IPS-18c (cell line): Measurements from ENCODE around the gene OSER1.

Experiments used
- H3K4me3 ChIP-seq: 2 replicates; pipeline ENCODE4 v1.7.0; 2013; ENCODE audit warnings: low read depth, mild to moderate bottlenecking, low read length, moderate library complexity; ENCODE audit not compliant: insufficient read depth
- H3K9me3 ChIP-seq: one replicate; pipeline ENCODE4 v1.6.1; 2013; ENCODE audit warnings: mild to moderate bottlenecking, low read length, moderate library complexity; ENCODE audit not compliant: control insufficient read depth, insufficient read depth

OSER1 gene

GRCh38 chr20:44187772-44188709 lies 22.5 kb downstream of the OSER1 start:
- 0 out of 2 replicates have a peak overlapping the region, but pooled peaks have one; percentile 1 for H3K4me3 ChIP-seq
- H3K9me3 ChIP-seq, result no peaks in the 10 kb centered on the region

DNA sequence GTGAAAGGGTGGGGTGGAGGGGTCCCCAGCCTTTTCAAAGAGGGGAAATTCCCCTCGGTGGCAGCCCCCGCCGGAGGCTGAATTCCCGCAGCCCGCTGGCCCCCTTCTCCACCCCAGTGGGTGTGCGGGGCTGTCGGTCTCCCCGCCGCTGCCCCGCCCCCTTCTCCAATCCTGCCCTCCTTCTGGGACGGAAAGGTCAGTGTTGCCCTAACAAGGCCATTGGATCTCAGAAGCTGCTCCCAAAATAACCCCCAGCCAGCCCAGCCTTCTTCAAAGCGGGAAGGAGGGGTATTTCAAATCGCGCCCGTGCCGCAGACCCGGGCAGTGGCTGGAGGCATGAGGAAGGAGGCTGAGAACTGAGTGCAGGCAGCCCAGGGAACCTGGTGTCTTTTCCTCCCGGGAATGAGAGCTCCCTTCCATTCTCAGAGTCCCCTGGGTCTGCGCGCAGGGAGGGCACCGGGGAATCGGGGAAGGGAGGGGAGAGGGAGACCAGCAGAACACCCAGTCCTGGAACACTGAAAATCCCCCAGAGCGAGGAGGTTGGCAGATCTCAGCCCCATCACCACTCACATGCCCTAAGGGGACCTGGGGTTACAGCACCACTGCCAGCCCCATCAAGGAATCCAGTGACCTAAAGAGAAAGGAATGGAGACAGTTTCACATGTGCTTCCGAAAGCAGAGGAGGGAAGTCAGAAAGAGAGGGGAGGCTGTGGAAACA lies 23.4 kb downstream of the OSER1 start, which contains the start of gene JPH2:
Gene JPH2, minus strand, starts transcription at position 135 of the 718 bp plus-strand sequence. CDS start 483 bp downstream, outside the sequence.
- Histone ChIP-seq H3K4me3 (peak within 1 kb of the TSS; percentile 49), H3K9me3 (no peaks in the 10 kb centered on the region)

- Histone ChIP-seq H3K9me3 (no peaks in the 10 kb centered on the region), H3K4me3 (peak overlapping the region; percentile 49)
These were observed 23.9 kb downstream of the OSER1 start for GRCh38 chr20:44186674-44187053.

GRCh38 chr20:44186201-44186600 lies 24.4 kb downstream of the OSER1 start:
- H3K9me3 ChIP-seq, result no peaks in the 10 kb centered on the region
- H3K4me3 ChIP-seq, result no peak overlapping the region

- Histone ChIP-seq H3K9me3 (no peaks in the 10 kb centered on the region), H3K4me3 (no peak overlapping the region)
These were observed 25.0 kb downstream of the OSER1 start for GRCh38 chr20:44185574-44185973.

DNA sequence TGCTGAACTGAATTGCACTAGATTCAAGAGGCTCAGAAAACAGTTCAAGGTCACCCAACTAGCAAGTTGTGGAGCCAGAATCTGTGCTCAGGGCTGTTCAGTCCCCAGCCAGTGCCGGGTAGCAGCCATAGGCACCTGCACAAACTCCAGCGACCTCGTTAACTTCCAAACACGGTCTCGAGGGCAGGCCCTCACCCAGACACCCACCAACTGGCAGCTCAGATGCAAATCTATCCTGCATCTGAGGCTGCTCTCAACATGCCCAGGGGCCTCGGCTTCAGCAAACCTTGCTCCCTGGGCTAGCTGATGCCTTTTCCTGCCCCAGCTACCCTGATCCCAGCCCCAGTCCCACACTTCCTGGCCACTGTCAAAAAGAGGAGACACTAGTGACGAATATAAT lies 27.3 kb downstream of the OSER1 start:
- Histone ChIP-seq H3K4me3 (no peak overlapping the region), H3K9me3 (no peaks in the 10 kb centered on the region)

DNA sequence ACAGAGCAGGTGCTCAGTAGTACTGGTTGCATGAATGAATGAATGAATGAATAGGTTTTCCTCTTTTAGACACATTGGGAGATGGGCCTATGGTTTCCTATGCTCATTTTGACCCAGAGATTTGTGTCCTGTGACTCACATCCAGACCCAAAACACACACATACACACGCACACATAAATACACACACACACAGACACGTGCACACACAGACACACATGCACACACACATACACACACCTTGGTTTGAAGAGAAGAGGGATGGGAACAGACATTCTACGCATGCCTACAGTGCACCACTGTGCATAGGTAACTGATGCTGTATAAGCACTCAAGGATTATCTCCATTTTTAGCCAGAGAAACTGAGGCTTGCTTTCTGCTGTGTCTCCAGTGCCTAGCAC lies 27.7 kb downstream of the OSER1 start:
- H3K4me3 ChIP-seq, result no peak overlapping the region
- H3K9me3 ChIP-seq, result no peaks in the 10 kb centered on the region

- H3K4me3 ChIP-seq, result no peak overlapping the region
- no peaks in the 10 kb centered on the region for H3K9me3 ChIP-seq
These were observed 28.3 kb downstream of the OSER1 start for GRCh38 chr20:44182135-44182765.

- H3K4me3 ChIP-seq, result no peak overlapping the region
These were observed 29.0 kb downstream of the OSER1 start for GRCh38 chr20:44181611-44182010.

GRCh38 chr20:44180814-44181213 lies 29.8 kb downstream of the OSER1 start:
- H3K9me3 ChIP-seq, result no peaks in the 10 kb centered on the region
- no peak overlapping the region for H3K4me3 ChIP-seq

More at GRCh38 chr20:44181611-44182010, 29.0 kb downstream of the OSER1 start:
- H3K9me3 ChIP-seq, result no peaks in the 10 kb centered on the region

GRCh38 chr20:44176833-44177534 lies 33.6 kb downstream of the OSER1 start:
- Histone ChIP-seq H3K4me3 (no peak overlapping the region), H3K9me3 (no peaks in the 10 kb centered on the region)

DNA sequence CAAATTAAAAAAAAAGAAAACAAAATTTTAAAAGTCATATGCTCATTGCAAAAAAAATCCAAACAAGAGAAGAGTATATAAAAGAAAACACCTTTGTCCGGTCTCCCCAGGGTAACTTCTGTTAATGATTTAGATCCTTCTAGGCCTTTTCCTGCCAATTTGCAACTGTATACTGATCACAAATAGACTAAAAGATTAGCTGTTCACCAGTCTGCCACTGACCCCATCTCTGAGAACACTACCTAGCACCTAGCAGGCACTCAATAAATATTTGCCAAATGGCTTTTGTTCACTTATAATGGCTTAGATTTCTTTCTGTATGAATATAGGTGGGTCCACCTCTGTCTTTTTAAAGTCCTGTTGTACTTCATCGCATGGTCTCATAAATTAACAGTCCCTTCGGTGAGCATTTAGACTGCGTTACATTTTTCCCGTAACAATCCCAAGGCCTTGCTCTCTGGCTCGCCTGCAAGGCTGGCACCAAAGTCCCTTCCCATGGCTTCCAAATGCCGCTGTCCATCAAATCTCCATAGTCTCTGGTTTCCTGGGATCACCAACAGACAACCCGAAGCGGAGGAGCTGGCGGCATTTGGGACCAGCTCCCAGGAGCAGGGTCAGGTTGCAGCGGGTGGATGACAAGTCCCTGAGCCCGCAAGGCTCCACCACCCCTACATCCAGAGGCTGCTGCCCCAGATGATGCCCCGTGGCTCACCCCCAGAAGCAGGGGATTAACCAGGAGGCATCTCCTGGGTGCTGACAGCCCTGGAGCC lies 35.4 kb downstream of the OSER1 start:
- H3K4me3 ChIP-seq, result no peak overlapping the region
- no peaks in the 10 kb centered on the region for H3K9me3 ChIP-seq

GRCh38 chr20:44173846-44174245 lies 36.7 kb downstream of the OSER1 start:
- Histone ChIP-seq H3K4me3 (no peak overlapping the region), H3K9me3 (no peaks in the 10 kb centered on the region)

DNA sequence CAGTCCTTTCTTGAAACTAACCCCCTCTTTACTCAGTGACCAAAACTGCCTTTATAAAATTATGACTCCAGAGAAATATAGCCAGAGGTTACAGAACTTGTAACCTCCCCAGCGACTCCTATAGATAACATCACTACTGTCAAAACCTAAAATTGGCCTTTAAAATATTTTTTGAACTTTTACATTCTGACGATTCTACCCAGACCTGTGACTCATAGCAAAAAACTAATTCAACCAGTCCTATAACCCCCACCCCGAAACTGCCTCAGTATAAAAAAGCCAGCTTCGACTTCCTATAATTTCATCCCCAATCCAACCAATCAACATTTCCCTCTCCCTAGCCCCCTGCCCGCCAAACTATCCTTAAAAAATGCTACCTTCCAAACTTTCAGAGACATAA lies 37.5 kb downstream of the OSER1 start:
- H3K9me3 ChIP-seq, result no peaks in the 10 kb centered on the region
- H3K4me3 ChIP-seq, result no peak overlapping the region

DNA sequence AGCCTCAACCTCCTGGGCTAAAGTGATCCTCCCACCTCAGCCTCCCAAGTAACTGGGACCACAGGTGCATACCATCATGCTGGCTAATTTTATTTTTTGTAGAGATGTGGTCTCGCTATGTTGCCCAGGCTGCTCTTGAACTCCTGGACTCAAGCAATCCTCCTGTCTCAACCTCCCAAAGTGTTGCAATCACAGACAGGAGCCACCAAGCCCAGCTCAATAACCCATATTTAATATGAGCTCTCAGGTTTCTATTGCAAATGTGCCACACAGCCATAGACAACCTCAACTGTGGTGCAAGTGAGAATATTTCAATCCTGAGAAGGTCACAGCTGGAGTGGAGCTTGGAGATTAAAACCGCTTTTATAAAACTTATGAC lies 38.0 kb downstream of the OSER1 start:
- Histone ChIP-seq H3K9me3 (no peaks in the 10 kb centered on the region), H3K4me3 (no peak overlapping the region)

DNA sequence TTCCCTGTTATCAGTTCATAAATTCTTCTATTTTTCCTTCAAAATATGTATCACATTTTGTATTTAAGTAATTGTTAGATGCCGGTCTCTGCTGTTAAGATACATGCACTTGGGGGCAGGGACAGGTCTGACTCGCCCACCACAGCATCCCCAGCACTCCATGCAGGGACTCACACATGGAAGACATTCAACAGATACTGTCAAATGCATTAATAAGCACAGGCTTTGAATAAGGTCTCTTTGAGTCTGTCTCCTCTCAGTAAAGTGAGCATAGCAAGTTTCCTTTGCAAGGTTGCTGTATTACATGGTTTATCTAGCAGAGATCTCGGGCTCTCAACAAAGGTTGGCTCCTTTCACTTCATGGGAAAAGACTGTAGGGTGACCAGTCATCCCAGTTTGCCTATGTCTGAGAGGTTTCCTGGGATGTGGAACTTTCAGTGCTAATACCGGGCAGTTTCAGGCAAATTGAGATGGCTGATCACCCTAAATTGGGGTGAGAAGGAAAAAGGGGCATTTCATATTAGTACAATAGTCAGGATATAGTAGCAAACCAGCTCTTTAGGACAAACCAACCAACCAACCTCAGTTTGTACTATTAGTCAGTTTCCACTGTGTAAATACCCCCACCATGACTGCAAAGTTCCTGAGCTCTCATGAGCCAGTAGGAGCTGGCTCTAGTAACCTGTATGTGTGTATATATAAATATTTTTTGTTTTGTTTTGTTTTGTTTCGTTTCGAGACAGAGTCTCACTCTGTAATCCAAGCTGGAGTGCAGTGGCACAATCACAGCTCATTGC lies 38.6 kb downstream of the OSER1 start:
- Histone ChIP-seq H3K4me3 (no peak overlapping the region), H3K9me3 (no peaks in the 10 kb centered on the region)
